CD14-positive monocyte (primary cell): Measurements from ENCODE around the gene PSMD5. TPM values are rescaled to one million over a fixed set of nuclear protein-coding genes. Genes with fewer than 3 reads are reported as not detected.
A peak's percentile ranks its signal among the peaks of the same experiment; 100 is the strongest.

ENCODE experiments used
- DNase-seq, 3 donors: peaks; one replicate each; pipeline ENCODE4 v3.0.0-alpha.2; 2011 to 2022
- H2AFZ ChIP-seq: 2 replicates; pipeline ENCODE4 v1.6.0; 2012; ENCODE audit warnings: mild to moderate bottlenecking, low read depth, low read length, inconsistent platforms; ENCODE audit not compliant: insufficient read depth, poor library complexity, severe bottlenecking
- H3K27ac ChIP-seq, 2 donors: 1 replicate in 1 of 2; 2 replicates in 1 of 2; pipeline ENCODE4 v1.5.1; 2012 to 2013; ENCODE audit warnings: low read length in 2 of 2, control low read depth in 1 of 2, inconsistent platforms in 1 of 2, low read depth in 1 of 2, mild to moderate bottlenecking in 1 of 2
- H3K27me3 ChIP-seq, 2 donors: one replicate each; pipeline versions ENCODE4 v1.6.0 to v1.6.1; 2011 to 2013; ENCODE audit warnings: low read length in 2 of 2; ENCODE audit not compliant: control insufficient read depth in 2 of 2, insufficient read depth in 2 of 2
- H3K36me3 ChIP-seq, 2 donors: replicated peaks in 1 of 2; 1 replicate in 1 of 2; 2 replicates in 1 of 2; pipeline versions ENCODE4 v1.5.1 to v1.6.1; 2012 to 2013; ENCODE audit warnings: low read length in 2 of 2, control low read depth in 1 of 2, inconsistent platforms in 1 of 2, mild to moderate bottlenecking in 1 of 2; ENCODE audit not compliant: insufficient read depth in 2 of 2, control insufficient read depth in 1 of 2
- H3K4me1 ChIP-seq, 2 donors: 1 replicate in 1 of 2; 2 replicates in 1 of 2; pipeline versions ENCODE4 v1.5.1 to v1.6.1; 2012 to 2013; ENCODE audit warnings: low read length in 2 of 2, control low read depth in 1 of 2, inconsistent platforms in 1 of 2, mild to moderate bottlenecking in 1 of 2, moderate library complexity in 1 of 2; ENCODE audit not compliant: insufficient read depth in 2 of 2, control insufficient read depth in 1 of 2
- H3K4me2 ChIP-seq: replicated peaks from 2 replicates; pipeline ENCODE3; 2012; ENCODE audit warnings: low read length, moderate library complexity, mild to moderate bottlenecking; ENCODE audit not compliant: poor library complexity, severe bottlenecking; ENCODE audit errors: extremely low read depth
- H3K4me3 ChIP-seq, 3 experiments: fragments of 200-600 bp in 1 of 3; sonication (generic) in 1 of 3; replicated peaks in 1 of 3; 1 replicate in 2 of 3; 2 replicates in 1 of 3; pipeline ENCODE4 v1.5.1; 2011 to 2013; ENCODE audit warnings: low read length in 3 of 3, mild to moderate bottlenecking in 3 of 3, control low read depth in 2 of 3, low read depth in 2 of 3, inconsistent platforms in 1 of 3, moderate library complexity in 1 of 3
- H3K79me2 ChIP-seq: 2 replicates; pipeline ENCODE4 v1.6.0; 2012; ENCODE audit warnings: mild to moderate bottlenecking, control low read depth, inconsistent platforms, low read length, moderate library complexity; ENCODE audit not compliant: insufficient read depth
- H3K9ac ChIP-seq: 2 replicates; pipeline ENCODE4 v1.6.0; 2017; ENCODE audit warnings: low read length, mild to moderate bottlenecking; ENCODE audit not compliant: insufficient read depth, poor library complexity, severe bottlenecking
- H3K9me3 ChIP-seq, 2 donors: replicated peaks in 1 of 2; 1 replicate in 1 of 2; 2 replicates in 1 of 2; pipeline versions ENCODE4 v1.5.1 to v1.6.1; 2012 to 2013; ENCODE audit warnings: low read length in 2 of 2, control low read depth in 1 of 2; ENCODE audit not compliant: control insufficient read depth in 1 of 2, insufficient read depth in 1 of 2
- H4K20me1 ChIP-seq: 2 replicates; pipeline ENCODE4 v1.6.0; 2012; ENCODE audit warnings: mild to moderate bottlenecking, low read length, control low read depth, moderate library complexity; ENCODE audit not compliant: insufficient read depth
- H3K27ac Mint-ChIP-seq, 7 donors: one replicate each; pipeline ENCODE4 v1.8.0; 2020; ENCODE audit warnings: mild to moderate bottlenecking in 7 of 7, mixed read lengths in 7 of 7, moderate library complexity in 6 of 7, inconsistent platforms in 2 of 7
- H3K27me3 Mint-ChIP-seq, 3 donors: one replicate each; pipeline ENCODE4 v1.8.0; 2021 to 2022; ENCODE audit warnings: low read depth in 3 of 3, mild to moderate bottlenecking in 3 of 3, mixed read lengths in 3 of 3, moderate library complexity in 3 of 3, inconsistent platforms in 1 of 3
- H3K36me3 Mint-ChIP-seq, 2 donors: one replicate each; pipeline ENCODE4 v1.8.0; 2020; ENCODE audit warnings: mixed read lengths in 2 of 2, inconsistent platforms in 1 of 2, mild to moderate bottlenecking in 1 of 2
- H3K4me1 Mint-ChIP-seq: one replicate; pipeline ENCODE4 v1.8.0; 2020; ENCODE audit warnings: mild to moderate bottlenecking, mixed read lengths
- H3K4me3 Mint-ChIP-seq, 2 donors: one replicate each; pipeline ENCODE4 v1.8.0; 2020; ENCODE audit warnings: mild to moderate bottlenecking in 2 of 2, mixed read lengths in 2 of 2, moderate library complexity in 1 of 2
- H3K9me3 Mint-ChIP-seq, 7 donors: one replicate each; pipeline ENCODE4 v1.8.0; 2020 to 2022; ENCODE audit warnings: mixed read lengths in 7 of 7, mild to moderate bottlenecking in 6 of 7, moderate library complexity in 6 of 7, inconsistent platforms in 2 of 7
- CTCF ChIP-seq: fragments of 200-600 bp; IDR thresholded peaks from one replicate; pipeline ENCODE4 v1.8.0; 2022; ENCODE audit warnings: antibody characterized with exemption, mild to moderate bottlenecking
- WGBS: methylation state at CpG from one replicate; pipeline ENCODE4 v1.1.5; 2013; ENCODE audit warnings: missing lambda C conversion rate; ENCODE audit not compliant: insufficient coverage; 5-methylcytosine and 5-hydroxymethylcytosine counted together
- intact Hi-C, 2 donors: fragments of 100-400 bp; cut with micrococcal nuclease; formaldehyde crosslinking; loops; one replicate each; pipeline versions ENCODE4 v1.15.0 to v1.15.1; 2023
- polyA plus RNA-seq, 3 donors: library from polyadenylated mRNA; depleted of rRNA in 1 of 3; unstranded in 2 of 3; stranded (reverse) in 1 of 3; fragments of 300-500 nt in 2 of 3; fragments of >200 nt in 1 of 3; fragmentation: Illumina TruSeq in 2 of 3; gene quantifications; 1 replicate in 2 of 3; 2 replicates in 1 of 3; pipeline ENCODE4 v1.2.3, GENCODE V29; 2012 to 2021

PSMD5 gene
- polyA plus RNA-seq, 3 donors: 10.0 to 20.9 (median 10.7) TPM

GRCh38 chr9:120841930-120842684 is 615 bp downstream of the PSMD5 start:
- H3K4me2 ChIP-seq: peak overlapping the region; percentile 87
- H3K9ac ChIP-seq: peak overlapping the region; percentile 89
- intact Hi-C loops: loop anchor here (5.0 to 10.0 kb wide), 2 partner anchors 45 to 47 kb away; partner anchors contain the start of gene FBXW2 (in 1 of the 2)
- peaks cover 26% of the 10 kb centered on the region for H3K4me1 Mint-ChIP-seq
- H3K27me3 Mint-ChIP-seq: peaks cover 0 to 4% (median 0%) of the 10 kb centered on the region in 3 donors
- WGBS: 57% methylated on average over 14 of the region's 18 CpGs
- H2AFZ ChIP-seq: peak overlapping the region; percentile 95
- H4K20me1 ChIP-seq: peaks cover 5% of the 10 kb centered on the region
- peaks cover 20 to 21% of the 10 kb centered on the region in 2 donors for H3K4me1 ChIP-seq
- peaks cover 0 to 19% (median 4%) of the 10 kb centered on the region in 7 donors for H3K9me3 Mint-ChIP-seq
- H3K36me3 Mint-ChIP-seq: peaks cover 18 to 41% of the 10 kb centered on the region in 2 donors
- no peak for TF ChIP-seq CTCF
- peak overlapping the region; percentile 73 to 88 (median 78) for H3K4me3 ChIP-seq
- H3K27me3 ChIP-seq: no peaks in the 10 kb centered on the region
- peak overlapping the region; percentile 92 to 94 for H3K27ac ChIP-seq
- peak overlapping the region; percentile 90 to 97 (median 95) for H3K27ac Mint-ChIP-seq
- peak overlapping the region; percentile 90 to 94 for H3K4me3 Mint-ChIP-seq
- peak in 1 of 3 donors; percentile 1 for DNase-seq
- H3K9me3 ChIP-seq: no peaks in the 10 kb centered on the region
- H3K36me3 ChIP-seq: peaks cover 5 to 9% of the 10 kb centered on the region in 2 donors
- H3K79me2 ChIP-seq: peaks cover 45% of the 10 kb centered on the region

GRCh38 chr9:120839146-120839545 is 3.6 kb downstream of the PSMD5 start:
- no peak overlapping the region for H3K4me2 ChIP-seq
- peaks cover 49% of the 10 kb centered on the region for H3K79me2 ChIP-seq
- peaks cover 0 to 17% (median 4%) of the 10 kb centered on the region in 7 donors for H3K9me3 Mint-ChIP-seq
- H3K4me1 ChIP-seq: peaks cover 20 to 21% of the 10 kb centered on the region in 2 donors
- no peak overlapping the region for H3K9ac ChIP-seq
- H3K4me3 Mint-ChIP-seq: no peak overlapping the region
- peaks cover 0 to 4% (median 0%) of the 10 kb centered on the region in 3 donors for H3K27me3 Mint-ChIP-seq
- no peak for DNase-seq
- no peaks in the 10 kb centered on the region for H3K27me3 ChIP-seq
- TF ChIP-seq CTCF: no peak
- no peaks in the 10 kb centered on the region for H3K9me3 ChIP-seq
- H3K36me3 Mint-ChIP-seq: peaks cover 26 to 43% of the 10 kb centered on the region in 2 donors
- H3K4me3 ChIP-seq: no peak overlapping the region
- H3K36me3 ChIP-seq: peaks cover 13 to 26% of the 10 kb centered on the region in 2 donors
- H4K20me1 ChIP-seq: peaks cover 5% of the 10 kb centered on the region
- H3K4me1 Mint-ChIP-seq: peaks cover 23% of the 10 kb centered on the region
- WGBS: no CpG with 5 or more reads among the region's 2 CpGs
- intact Hi-C loops: no loop called here
- no peak overlapping the region for H2AFZ ChIP-seq
- no peak overlapping the region for H3K27ac ChIP-seq
- peak overlapping the region in 2 of 7 donors; percentile 21 to 55 for H3K27ac Mint-ChIP-seq
